DMS79 (cell line): ENCODE data around the gene ACP4.
A peak's percentile ranks its signal among the peaks of the same experiment; 100 is the strongest.
"Not testable (repeated sequence)": the region's sequence is repeated elsewhere in the genome, so short reads cannot be mapped to it uniquely, and the experiment has no call there.

Experiments
- DNase-seq: peaks from one replicate; lab custom pipeline; 2025; lab: John Stamatoyannopoulos, UW

The ACP4 gene

DNA sequence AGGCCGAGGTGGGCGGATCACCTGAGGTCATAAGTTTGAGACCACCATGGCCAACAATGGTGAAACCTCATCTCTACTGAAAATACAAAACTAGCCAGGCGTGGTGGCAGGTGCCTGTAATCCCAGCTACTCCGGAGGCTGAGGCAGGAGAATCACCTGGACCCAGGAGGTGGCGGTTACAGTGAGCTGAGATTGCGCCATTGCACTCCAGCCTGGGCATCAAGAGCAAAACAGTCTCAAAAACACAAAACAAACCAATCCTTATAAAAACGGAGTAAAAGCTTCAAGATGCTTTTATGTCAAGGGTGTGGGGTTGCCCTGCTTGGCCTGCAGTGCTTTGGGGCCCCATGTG lies 7.2 kb downstream of the ACP4 start:
- DNase-seq = no peak

DNA sequence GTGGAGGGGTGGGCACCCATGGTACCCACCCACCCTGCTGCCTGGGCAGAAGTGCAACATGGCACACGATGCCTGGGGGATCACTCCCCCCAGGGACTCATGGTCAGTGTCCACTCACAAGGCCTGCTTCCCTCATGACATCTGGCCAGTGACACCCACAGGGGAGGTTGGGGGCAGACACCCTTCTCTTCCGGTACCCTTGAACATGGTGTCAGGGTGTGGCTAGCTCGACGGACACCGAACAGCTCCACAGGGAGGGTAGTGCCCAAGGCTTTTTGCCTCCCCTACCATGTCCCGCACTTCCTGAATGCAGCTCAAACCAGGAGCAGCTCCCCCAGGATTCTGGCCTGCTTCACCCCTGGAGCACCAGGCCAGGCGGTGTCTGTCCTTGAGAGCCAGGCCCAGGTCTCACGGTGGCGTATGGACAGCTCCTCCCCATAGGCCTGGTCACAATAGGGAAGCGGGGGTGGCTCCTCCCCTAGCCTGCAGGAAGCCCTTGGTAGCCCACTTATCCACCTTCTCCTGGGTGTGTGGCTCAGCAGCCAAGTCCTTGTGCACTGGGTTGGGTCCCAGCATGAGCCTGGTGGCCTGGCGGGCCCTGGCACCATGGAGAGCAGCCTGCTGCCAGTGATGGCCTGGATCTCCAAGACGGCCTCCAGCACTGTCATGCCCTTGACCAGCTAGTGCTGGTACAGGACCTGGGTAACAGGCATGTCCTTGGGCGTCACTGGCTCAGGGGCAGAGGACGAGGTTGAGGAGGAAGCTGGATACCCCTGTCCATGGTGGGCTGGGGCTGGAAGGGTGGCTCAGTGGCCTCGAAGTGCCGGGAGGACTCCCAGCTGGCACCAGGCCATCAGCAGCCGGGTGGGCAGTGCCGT lies 7.8 kb downstream of the ACP4 start:
- DNase-seq = no peak

DNA sequence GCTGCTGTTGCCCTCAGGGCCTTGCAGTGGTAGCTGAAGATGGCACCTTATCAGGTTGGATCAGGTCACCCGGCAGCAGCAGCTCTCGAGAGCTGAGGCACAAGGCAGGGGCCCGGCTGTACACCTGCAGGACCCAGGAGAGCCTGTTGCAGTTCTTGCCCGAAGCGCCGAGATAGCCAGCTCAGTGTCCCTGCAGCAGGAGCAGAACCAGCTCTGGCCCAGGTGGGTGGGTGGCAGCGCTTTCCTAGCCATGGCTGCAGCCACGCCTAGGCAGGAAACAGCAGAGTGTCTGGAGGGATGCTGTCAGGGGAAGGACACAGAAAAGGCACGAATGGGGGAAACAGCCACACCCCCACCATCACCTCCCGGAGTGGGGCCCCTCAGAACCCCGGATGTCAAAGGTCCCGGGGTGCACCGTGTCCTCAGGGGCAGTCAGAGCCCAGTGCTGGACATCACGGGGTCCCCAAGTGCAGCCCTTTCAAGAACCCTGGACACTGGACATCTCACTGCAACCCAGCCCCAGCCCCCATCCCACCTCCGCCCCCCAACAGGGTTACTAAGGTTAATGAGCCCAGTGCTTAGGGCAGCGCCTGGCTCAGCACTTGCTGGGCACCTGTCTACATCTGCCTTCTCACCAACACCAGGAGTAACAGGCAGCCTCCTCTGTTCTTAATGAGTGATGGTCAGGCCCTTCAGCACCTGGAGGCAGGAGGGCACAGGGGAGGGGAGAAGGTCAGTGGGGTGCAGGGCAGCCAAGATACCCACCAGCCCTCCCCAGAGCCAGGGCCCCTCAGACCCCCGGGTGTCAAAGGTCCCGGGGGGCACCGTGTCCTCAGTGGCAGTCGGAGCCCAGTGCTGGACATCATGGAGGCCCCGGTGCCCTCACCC lies 8.7 kb downstream of the ACP4 start:
- no peak for DNase-seq

DNA sequence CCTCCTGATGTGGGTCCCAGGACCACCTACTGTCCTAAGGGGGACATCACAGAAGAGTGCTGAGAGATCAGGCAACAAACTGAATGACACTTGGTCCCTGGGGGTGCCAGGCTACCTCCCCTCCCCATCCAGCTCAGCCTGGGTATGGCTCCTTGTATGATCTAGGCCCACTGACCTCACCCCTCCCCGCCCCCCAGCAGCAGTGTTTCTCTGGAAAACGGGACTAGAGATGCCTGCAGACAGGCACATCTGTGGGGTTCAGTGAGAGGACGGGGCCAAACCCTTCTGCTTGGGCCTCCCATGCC lies 9.3 kb downstream of the ACP4 start:
- no peak for DNase-seq

DNA sequence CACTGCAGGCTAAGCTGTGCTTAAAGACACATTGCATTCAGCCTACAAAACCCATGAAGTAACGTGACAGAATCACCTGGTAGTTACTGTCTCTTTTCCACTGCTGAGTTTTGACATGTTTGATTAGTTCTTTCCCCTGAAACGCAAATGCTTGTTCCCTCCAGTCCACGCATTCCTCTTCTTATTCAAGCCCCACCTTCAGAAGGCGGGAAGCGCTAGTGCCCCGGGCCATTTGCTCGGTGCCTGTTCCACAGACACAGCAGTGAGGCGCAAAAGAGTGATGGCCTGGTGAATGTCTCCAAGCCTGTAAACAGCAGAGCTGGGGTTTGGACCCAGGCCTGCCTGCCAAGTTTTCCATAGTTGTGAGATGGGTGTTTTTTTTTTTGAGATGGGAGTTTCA lies 10.9 kb downstream of the ACP4 start:
- DNase-seq = no peak

DNA sequence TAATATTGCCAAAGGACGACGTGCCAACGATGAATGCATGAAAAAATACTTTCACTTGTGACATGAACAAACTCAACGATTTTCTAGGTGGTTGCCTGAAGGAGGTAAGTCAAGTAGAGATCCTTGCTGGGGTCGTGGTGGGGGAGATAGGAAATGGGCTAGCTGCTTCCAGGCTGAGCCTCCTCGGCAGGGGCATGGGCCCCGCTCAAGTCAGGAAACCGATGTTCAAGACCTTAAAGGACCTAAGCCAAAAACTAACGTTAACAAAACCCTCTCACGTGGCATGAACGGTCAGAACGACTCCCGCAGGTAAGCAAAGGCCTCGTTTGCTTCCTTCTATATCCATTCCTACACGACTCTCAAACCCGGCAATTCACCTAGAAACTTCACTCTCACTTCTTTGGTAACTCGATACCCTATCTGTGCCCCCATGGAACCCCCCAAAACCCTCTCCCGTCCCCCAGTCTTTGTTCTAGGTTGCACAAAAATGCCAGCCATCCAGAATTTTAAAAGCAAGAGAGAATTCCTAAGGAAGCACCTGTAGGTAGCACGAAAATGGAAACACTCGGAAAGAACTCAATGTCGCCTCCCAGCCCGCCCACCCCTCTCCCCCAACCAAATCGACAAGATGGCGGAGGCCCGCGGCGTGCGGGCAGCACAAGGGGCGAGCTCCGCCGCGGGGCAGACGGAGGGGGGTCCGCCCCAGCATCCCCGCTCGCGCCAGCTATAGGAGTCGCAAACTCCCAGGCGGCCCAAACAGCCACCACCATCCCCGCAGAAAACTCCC lies 13.6 kb downstream of the ACP4 start:
- DNase-seq = peak; percentile 13

DNA sequence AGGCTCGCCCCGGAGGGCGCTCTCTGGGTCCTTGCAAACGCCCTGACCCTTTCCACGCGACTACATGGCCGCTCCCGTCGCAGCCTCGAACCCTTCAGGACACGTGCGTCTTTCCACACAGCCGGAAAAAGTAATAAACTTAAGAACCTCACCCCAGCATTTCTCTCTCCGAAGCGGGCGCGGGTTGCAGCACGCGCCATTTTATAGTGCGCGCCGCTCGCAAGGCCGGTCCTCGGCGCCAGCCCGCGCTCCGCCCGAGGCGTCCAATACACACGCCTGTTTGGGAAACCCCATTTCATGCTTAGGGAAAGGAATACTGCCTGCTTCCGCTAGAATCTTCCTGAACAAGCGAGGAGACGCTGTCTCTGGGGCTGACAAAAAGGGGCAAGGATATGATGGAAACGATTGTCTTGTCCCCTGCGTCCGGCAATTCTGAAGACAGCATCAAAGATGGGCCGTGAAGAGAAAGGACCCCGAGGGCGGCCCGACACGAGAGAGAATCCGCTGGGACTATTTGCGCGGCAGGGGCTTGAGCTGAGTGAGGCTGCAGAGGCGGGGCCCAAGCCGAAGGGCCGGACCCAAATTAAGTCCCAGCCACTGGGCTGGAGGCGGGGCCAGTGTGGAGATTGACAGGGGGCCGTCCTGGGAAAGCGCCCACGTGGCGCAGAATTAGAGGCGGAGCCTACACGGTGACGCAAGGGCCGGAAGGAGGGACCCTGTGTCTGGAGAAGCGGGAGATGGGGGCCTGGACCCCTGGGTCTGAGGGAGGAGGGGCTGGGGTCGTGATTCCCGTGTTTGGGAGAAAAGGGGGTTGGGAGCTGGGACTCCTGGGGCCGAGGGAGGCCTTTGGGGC lies 14.4 kb downstream of the ACP4 start:
- peak; percentile 76 for DNase-seq

DNA sequence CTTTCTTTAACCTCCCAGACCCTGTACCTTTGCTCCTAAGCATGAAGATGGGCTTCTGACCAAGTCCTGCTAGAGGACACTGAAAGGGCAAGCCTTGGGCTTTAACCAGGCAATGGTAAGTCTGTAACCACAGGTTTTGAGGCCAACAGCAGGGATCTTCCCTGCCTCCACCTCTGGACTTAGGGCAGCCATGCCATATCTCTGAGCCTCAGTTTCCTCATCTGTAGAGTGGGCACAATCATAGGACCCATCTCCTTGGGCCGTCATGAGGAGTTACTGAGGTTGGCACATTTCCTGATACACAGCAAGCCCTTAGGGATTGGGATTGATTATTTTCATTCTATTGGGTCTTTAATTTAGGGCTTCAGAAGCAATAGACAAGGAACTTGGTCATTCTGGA lies 18.6 kb downstream of the ACP4 start:
- no peak for DNase-seq

DNA sequence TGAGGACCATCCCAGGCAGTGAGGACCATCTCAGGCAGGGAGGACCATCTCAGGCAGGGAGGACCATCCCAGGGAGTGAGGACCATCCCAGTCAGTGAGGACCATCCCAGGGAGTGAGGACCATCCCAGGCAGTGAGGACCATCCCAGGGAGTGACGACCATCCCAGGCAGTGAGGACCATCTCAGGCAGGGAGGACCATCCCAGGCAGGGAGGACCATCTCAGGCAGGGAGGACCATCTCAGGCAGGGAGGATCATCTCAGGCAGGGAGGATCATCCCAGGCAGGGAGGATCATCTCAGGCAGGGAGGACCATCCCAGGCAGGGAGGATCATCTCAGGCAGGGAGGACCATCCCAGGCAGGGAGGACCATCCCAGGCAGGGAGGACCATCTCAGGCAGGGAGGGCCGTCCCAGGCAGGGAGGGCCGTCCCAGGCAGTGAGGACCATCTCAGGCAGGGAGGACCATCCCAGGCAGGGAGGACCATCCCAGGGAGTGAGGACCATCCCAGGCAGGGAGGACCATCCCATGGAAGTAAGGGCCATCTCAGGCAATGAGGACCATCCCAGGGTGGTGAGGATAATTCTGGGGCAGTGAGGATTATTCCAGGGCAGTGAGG lies 21.5 kb downstream of the ACP4 start:
- DNase-seq = not testable (repeated sequence)

DNA sequence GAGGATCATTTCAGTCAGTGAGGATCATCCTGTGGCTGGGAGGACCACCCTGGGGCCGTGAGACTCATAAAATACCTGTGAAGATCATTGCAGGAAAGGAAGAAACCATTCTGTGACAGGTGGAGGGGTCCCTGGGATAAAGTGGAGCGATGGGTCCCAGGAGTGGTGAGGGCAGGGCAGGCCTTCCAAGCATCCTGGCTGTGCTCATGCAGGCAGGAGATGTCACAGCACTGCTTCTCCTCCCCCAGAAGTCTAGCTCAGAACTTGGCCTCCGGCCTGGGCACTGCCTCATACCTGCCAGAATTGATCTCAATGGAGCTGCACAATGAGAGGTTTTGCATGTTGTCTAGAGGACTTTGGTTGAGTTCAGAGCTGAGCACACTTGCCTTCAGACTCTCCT lies 22.3 kb downstream of the ACP4 start:
- DNase-seq = no peak

DNA sequence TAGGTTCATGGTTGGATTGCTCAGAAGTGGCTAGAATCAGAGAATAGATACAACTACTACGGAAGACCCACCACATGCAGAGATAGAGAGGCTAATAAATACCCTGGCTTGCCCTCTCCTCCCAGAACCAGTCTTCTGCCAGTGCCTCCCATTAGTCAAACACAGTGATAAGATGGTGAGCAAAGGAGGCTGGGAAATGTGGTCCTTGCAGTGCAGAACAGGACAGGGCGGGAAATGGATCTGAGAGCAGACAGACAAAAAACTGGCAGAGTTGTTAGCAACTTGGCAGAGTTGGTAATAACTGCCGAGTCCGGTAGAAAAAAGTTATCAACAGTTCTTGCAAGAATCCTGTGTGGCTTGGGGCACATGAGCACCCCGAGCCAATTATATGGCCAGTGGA lies 24.7 kb downstream of the ACP4 start:
- no peak for DNase-seq

DNA sequence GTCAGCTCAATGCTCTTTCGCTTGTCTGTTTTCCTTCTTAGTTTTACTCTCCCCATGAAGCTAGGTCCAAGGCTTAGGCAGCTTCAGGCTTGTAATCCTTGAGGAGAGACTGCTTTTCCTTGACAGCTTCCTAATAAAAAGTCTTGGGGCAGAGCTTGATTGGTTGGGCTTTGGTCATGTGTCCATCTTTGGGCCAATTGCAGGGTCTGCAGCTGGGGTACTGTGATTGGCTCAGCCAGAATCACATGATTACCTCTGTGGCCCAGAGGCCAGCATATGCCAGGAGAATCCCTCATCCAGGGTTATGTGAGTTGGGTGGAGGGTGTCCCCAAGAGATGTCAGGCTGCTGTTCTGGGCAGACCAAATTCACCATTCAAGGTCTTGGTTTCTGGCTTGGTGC lies 25.2 kb downstream of the ACP4 start:
- no peak for DNase-seq

DNA sequence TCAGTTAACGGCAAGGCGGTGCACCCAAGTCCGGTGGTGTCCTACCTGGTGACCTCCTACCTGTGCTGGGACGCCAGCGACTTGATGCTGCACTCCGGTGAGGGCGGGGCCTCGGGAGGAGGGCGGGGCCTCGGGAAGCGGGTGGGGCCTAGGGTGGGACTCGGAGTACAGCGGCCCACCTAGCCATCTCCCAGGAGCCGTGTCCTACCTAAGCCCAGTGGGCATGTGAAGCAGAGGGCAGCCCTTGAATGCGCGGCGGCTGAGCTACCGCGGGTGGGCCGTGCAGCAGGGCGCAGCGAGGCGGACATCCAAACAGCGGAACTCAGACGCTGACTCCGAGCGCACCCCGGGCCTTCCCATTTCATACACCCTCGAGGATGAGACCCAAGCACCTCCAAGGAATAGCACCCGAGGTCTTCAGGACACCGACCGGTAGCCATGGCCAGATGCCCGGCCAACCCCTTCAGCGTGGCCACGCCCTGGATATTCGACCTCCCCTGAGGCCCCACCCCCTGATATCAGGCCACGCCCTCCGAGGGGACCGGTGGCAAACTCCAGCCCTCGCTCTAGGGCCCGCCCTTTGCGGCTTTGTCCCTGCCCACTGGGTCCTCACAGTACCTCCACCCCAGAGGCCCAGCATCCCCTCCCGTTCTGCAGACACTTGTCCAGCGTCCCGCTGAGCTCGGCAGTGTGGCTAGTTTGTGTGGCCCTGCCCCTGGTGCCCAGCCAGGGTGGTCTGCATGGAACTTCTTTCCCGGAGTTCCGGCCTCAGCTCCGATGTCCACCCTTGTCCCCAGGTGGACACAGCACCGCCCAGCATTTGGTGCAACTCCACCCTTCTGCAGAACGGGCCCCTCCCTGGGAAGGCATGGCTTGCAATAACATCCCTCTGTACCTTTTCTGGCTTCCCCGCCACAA lies 28.0 kb downstream of the ACP4 start:
- DNase-seq = no peak

DNA sequence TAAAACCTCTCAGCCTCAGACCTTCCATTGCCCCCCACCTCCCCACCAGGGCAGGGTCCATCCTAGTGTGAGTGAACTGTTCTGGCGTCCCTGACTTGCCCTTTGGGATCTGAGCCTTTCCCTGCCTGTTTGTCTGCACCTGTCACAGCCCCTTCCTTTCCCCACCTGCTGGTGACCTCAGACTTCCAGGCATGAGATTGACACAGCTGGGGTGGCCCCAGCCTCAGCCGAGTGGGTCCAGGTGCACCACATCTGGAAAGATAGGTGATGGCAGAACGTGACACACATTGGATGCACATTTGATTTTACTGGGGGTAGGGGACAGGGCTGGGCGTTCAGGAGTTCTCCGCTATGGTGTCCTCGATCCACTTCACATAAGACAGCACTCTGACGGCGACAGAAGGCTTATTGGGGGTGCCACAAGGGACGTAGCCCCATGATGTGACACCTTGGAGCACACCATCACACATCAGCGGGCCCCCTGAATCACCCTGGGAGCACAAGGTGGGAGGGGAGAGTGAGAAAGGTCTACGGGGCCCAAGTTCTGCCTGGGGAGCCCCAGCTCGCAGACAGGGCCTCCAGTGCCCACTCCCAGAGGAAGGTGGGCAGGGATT lies 28.8 kb downstream of the ACP4 start:
- no peak for DNase-seq

DNA sequence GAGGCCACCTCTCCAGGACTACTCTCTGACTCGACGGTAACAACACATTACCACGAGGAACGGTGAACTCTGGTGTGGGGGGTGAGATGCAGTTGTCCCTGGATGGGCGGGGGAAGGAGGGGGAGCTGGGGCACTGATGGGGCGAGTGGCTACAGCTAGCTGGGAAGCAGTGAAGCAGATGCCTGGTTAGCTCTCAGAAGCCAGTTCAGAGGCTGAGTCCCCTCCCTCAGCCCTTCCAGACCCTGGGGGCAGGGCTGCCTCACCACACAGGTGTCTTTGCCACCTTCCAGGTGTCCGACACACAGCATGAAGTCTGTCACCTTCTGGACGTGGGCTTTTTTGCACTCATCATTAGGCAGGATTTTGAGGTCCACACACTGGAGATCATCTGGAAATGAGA lies 29.4 kb downstream of the ACP4 start:
- no peak for DNase-seq

DNA sequence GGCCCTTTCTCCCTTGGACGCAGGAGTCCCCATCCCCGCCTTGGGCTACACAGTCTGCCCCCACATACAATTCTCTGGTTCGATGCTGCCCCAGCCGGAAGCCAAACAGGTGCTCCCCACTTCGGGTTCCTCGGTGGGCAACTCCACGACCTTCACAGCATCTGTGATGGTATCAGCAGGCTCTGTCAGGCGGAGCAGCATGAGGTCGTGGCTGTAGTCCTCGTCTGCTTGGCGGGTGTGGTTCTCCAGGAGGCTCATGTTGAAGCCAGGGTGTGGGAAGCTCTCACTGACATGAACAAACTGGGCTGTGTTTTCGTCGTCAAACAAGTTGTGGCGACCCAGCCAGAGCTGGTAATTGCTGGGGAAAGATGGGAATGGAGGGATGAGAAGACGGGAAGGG lies 29.9 kb downstream of the ACP4 start:
- DNase-seq = no peak

DNA sequence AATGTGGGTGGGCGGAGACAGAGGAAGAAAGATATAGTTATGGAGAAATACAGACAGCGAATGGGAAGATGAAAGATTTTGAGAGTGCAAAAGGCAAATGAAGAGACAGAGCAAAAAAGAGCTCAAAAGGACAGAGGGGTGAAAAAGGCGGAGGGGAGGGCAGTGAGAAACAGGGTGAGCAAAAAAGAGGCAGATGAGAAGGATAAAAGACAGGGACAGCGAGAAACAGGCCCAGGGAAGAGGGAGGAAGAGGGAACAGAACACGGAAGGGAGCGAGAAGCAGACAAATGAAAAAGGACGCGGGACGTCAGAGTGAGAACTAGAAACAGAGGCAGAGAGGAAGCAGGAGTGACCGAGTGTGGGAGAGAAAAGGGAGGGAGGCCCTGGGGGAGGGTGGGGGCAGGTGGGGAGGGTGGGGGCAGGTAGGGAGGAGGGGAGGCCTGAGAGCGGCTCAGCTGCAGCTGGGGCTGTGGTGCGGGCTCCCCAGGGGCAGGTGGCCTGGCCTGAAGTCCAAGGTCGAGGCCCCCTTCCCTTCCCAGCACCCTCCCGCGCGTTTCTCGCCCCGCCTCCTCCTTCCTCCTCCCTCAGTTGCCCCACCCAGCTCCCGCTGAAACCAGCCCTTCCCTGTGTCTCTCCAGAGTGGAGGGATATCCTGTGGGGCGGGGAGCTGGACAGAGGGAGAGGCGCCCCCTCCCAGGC lies 30.5 kb downstream of the ACP4 start:
- DNase-seq = no peak

DNA sequence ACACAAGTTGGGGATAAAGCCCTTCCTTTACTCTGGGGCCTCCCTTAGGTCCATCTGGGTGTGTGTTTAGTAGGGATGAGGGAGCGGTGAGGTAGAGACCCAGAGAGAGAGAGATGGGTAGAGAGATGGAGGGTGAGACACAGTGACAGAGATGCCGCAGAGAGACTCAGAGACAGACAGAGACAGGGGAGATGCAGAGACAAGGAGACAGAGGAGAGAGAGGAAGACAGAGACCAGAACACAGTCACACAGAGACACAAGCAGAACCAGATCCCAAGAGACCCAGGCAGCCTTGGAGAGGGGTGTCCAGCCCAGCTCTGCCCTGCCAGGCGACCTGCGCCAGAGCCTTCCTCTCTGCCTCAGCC lies 31.0 kb downstream of the ACP4 start:
- no peak for DNase-seq

DNA sequence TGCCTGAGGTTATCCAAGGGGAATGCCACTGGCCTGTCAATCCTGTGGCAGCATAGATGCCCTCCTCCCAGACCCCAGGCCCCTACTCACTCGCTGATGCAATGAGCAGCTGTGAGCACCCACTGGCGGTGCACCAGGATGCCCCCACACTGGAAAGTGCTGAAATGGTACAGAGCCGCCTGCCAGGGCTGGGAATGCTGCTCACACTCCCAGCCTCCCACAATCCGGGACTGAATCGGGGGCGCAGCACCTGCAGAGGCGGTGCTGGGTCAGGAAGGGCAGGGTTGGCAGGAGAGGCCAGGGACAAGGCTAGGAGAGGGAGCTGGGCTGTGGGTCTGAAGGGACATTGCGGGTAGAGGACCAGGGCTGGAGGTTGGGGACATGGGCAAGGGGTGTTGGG lies 31.4 kb downstream of the ACP4 start:
- no peak for DNase-seq
